Measurements from ENCODE around the gene CCK.

- TF ChIP-seq CTCF (IDR thresholded peaks at IDR 0.05) (no peak), POLR2AphosphoS5 (IDR thresholded peaks at IDR 0.05) (no peak)
Measured at GRCh38 chr3:42220436-42221121, 45.4 kb downstream of the CCK start.

Data from transverse colon (tissue), 4 donors.